NOMO-1 treated with DMSO at 0.1 percent for 48 hours (cell line): ENCODE results near the gene CERS6.

Experiments
- DNase-seq: peaks from one replicate; lab custom pipeline; 2025; ENCODE audit not compliant: unreplicated experiment; lab: John Stamatoyannopoulos, UW

The CERS6 gene

DNA sequence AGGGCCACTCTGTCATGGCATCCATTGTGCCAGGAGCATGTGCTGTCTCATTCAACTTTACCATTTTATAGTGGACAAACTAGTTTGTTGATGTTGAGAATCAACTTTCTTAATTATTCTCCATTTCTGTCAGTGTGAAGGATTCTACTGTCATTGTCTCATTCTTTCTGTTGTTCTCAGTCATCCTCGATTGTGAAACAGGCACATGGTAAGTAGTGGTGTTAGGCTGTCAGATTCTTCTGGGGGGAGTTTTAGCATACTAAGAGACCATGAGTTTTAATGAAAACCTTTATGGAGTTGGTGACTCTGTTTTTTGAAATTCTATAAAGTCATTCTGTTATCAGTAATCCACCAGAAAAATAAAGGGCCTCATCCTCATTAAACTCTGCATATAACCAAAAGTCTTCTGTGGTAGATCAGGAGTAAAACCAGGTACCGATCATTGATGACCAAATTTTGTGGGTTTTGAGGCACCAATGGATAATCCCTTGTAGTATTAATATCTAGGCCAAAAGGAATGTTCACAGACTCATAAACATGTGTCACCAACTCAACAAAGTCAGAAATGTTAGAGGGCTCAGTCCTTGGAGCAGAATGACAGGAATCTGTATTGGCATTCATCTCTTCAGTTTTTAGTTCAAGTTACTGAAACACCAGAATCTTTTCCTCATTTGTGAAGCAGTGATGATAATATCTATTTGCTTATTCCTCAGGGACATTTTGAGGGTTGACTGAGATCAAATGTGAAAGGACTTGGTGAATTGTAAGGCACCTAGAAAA lies 73.2 kb downstream of the CERS6 start:
- DNase-seq: peak; percentile 25

DNA sequence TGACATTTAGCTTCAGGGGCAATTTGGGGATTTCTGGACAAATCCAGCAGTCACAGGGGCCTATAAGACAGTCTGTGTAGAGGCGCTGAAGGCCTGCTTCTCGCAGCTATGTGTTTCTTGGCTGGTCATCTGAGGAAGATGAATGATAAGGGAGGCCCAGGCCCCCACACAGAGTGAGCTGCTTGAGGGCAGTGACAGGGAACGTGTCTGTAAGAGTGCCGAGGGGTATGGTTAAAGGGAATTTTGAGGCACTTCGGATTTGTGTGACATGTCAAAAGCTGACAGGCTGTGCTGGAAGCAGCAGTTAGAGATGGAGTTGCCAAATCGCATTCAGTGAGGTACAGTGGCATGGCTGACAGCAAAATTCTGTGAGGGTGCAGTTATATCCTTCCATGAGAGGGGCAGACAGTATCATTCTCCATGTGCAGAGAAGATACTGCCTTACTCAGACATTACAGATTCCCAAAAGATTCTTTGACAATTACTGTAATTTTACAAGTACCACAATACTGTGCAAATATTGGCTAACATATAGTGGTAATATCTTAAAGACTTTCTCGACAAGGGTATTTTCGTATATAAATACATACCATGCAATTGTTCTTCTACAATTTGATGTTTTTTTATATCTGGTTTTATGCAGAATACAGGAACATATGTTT lies 74.0 kb downstream of the CERS6 start:
- DNase-seq: no peak

DNA sequence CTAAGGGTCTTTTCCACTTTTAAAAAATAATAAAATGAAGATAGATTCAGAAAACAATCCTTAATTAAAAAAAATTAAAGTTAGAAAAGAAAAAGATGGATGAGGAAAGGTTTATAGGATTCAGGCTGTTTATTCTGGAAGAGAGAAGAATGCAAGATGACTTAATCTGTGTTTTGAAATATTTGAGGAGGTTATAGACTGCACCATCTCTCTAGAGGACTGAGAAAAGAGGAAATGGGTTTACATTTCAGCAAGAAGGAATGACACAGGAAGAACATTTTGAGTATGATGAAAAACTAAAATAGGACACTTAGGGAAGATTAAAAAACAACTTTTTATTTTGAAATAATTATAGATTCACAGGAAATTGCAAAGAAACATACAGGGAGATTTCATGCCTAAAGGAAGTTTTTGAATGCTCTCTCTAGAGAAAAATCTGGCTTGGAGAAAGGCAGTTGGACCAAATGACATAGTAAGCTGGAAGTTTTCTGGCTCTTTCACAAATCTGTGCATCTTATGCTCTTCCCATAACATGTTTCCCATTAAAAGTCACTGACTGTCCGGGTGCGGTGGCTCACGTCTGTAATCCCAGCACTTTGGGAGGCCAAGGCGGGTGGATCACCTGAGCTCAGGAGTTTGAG lies 75.0 kb downstream of the CERS6 start:
- DNase-seq: peak; percentile 77

DNA sequence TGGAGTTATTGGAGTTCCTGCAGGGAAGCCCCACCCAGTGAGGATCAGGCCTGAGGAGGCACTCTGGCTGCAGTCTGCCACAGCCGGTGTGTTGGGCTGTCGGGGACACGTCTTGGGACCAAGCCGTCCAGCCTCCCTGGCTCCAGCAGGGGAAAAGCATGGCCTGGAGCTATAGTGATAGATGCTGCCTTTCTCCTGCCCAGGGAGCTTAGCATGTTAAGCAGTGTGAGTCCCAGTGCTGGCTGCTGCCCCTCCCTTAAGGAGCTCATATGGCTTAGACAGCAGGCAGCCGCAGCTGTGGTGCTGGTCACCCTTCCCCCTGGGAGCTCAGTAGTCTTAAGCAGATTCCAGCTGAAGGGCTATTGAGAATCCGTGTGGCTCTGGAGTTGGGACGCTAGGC lies 78.9 kb downstream of the CERS6 start:
- no peak for DNase-seq

DNA sequence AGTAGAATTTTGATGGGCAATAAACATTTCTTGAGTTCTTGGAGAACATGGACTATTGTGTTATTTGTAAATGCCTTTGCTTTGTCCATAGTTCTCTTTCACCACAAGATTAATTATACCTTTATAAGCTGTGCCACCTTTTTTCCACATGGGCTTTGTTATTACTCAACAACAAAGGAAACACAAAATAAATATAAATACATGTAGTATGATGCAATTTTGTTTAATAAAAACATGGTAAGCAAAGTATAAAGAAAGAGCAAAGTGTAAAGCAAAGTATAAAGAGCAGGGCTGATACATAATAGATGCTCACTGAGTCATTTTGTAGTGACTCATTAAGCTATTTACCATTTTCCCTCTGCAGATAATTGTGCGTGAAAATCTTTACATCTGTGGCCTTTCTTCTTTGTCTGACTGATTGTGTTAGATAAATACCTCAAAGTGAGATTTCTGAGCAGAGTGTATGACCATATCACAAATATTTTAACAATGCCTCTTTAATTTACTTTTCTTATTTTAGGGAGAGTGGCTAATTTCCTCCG lies 80.9 kb downstream of the CERS6 start:
- DNase-seq: no peak

DNA sequence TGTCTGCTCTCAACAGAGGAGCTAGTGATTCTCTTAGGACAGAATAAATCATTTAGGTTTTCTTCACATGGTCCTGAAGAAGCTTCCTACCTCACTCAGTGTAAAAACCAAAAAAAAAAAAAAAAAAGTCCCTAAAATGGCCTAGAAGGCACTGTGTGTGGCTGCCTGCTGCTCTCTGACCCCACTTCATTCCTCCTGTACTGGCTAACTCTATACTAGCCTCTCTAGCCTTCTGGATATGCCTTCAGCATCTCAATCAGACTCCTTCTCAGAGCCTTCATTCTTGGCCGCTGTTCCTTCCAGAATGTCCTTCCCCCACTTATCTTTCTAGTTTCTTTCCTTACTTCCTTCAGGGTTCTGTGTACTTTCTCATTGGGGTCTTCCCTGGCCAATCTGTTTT lies 82.1 kb downstream of the CERS6 start:
- no peak for DNase-seq

DNA sequence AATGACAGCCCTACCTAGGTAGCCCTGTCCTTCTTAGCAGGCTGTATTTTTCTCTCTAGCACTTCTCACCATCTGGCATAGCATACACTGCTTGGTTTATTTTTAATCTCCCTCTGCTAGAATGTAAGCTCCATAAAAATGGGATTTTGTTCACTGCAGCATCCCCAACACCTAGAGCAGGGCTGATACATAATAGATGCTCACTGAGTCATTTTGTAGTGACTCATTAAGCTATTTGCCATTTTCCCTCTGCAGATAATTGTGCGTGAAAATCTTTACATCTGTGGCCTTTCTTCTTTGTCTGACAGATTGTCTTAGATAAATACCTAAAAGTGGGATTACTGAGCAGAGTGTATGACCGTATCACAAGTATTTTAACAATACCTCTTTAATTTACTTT lies 82.5 kb downstream of the CERS6 start:
- no peak for DNase-seq

DNA sequence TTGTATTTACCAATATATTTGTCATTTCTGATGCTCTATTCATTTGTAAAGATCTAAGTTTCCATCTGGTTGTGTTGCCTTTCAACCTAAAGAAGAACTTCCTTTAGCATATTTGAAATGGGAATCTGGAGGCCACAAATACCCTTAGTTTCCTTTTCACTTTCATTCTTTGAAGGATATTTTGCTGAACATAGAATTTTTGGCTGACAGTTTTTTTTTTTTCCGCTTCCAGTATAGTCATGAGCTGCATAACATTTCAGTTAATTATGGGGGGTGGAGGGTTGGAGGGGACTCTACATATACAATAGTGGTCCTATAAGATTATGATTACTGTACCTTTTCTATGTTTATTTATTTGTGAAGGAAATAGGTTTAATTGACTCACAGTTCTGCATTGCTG lies 83.9 kb downstream of the CERS6 start:
- no peak for DNase-seq

DNA sequence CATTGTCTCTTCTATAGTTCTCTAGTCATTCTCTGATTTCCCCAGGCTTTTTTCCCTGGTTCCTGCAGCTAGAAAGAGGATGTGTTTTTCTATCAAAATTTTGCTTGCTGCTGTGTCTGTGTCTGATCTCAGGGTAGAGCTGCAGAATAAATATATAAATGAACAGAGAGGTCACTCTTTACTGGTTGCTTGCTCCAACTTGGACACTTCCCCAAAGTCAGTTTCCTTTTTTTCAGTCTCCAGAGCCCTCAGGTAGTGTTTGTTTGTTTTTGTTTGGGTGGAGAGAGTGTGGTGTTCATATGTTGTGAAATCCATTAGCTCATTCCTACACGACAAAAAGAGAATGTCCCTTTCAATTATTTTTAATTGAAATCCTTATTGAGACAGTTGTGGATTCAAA lies 85.8 kb downstream of the CERS6 start:
- no peak for DNase-seq

DNA sequence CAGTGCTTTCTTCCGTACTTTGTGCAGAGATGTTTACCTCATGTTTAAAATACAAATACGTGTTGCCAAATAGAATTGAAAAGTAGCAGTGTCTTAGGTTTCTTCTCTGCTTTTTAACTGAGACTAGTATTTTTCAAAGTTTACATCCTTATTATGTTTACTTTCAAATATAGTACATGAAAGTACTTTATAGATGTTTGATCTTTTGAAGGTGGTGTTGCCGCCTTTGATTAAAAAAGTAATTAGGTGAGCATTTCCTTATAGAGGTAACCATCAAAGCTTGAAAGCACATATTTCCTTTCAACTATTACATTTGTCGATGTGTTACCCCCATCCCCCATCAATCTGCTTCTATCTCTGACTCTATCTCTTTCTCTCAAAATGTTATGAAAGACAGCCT lies 87.0 kb downstream of the CERS6 start:
- no peak for DNase-seq

DNA sequence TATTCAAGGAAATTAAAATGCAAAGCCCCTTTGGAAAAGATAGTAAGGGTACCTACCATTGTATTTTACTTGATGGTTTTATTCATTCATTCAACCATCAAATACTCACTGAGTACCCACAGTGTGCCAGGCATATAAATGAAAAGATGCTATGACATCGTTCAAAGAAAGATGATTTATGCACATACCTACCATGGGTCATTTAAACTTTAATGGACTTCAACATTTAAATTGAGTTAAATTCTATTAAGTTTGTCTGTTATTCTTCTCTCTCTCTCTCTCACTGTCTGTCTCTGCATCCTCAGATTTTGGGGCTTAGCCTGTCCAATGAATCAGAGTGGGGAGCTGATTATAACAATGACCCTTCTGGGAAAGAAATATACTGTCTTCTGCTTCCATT lies 87.9 kb downstream of the CERS6 start:
- no peak for DNase-seq

DNA sequence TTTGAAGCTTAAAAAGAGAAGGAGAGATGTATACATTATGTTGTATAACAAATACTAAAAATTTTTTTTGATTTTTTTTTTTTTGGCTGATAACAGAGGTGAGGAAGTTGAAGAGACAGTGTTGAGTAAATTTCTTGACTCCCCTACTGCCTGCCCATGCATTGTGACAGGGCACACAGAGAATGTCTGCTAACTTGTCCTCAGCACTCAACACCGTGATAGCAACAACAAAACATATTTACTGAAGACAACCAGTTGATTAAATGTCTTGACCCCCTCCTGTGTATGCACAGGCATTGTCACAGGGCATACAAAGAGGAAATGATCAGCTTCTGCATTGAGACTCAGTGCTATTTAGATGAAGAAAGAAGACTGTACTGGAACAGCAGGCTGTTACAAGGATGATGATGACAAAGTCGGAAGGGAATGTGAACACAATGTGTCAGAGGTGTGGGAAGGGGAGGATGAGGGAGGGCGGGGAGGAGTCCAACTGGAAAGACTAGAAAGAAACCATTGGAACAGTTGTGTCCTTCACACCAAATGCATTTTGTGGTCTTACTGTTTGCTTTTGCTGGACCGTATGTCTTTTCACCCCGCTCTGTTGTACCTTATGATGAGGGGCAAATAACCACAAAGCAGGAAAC lies 89.5 kb downstream of the CERS6 start:
- DNase-seq: peak; percentile 4

DNA sequence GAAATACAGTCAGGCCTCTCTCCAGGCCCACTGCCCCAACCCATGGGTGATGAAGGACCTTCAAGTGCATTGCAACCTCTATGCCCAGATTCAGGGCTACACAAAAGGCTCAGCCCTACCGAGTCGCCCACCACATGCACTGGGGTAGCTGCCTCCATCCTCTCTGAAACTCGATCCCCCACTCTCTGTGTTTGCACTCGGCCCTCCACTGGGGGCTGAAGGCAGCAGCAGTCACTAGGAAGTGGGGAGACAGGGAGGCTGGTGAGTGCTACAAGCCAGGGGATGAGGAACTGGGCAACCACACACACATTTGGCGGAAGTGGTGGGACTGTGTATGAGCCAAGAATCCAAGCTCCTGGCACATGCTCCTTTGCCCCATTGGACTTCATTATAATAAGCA lies 94.6 kb downstream of the CERS6 start:
- no peak for DNase-seq

DNA sequence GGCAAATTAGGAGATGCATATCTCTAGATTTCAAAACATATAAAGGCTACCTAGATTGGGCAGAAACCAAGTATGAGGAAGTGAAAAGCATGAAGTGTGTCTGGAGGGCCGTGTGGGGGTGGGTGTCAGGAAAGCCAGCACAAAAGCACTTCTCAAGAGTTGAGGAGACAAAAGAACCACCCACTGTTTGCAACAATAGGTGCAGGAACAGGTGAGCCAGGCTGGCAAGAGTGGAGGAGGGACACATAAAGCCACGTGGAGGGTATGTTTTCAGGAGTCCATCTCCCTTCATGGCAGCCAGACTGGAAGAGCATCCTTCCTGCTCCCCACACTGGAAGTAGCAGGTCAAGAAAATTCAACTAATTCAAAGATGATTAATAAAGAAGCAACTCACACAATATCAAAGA lies 96.4 kb downstream of the CERS6 start:
- peak; percentile 61 for DNase-seq

DNA sequence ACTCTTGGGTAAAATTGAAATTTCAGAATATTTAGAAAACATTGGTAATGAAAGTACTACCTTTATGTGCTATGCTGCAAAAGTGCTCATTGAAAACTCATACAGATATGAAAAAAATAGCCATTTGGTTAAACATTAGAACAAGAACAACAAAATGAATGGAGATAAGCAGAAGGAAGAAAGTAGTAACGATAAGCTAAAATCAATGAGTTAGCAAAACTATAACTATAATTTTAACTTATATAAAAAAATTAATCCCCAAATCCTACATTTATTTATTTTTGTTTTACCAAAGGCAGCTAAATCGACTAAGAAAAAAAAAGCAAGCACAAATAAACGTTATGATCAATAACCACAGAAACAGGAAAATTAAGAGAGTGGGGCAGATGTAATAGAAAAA lies 99.2 kb downstream of the CERS6 start:
- no peak for DNase-seq

DNA sequence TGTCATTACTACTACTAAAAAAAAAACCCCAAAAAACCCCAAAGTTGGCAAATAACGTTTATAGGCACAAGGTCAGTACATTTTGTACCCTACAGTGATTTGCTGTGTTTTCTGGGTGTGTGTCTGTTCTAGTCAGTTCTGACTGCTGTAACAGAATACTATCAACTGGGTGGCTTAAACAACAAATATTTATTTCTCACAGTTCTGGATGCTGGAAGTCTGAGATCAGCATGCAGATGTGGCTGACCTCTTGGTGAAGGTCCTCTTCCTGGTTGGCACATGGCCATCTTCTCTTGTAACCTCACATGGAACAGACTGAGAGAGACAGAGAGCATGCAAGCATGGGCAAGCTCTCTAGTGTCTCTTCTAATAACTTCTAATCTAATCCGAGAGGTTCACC lies 103.1 kb downstream of the CERS6 start:
- DNase-seq: no peak

DNA sequence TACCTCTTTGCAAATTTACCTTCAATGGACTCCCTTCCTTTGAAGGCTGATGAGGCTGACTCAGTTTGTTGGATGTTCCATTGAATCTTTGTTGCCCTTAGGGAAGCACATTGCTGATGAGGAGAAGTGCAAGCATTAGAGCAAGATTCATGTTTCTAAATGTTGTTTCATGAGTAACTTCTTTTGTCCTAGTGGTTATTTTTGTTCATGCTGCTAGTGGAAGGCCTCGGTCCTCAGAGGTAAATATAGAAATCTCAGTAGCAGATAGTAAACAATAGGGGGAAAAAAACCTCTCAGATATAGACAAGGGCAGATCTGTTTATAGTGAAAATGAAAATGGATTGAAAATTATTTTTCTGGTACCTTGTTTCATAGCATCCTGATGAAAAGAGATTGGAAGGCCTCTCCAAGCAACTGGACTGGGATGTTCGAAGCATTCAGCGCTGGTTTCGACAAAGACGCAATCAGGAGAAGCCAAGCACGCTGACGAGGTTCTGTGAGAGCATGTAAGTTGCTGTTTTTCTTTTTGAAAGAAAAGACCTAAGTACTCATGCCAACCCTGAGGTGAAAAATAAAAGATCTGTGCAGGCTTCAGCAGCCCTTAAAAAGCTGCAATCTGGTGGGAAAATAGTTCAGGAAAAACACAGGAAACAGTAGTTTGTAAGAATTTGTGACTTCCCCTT lies 104.9 kb downstream of the CERS6 start:
- no peak for DNase-seq

DNA sequence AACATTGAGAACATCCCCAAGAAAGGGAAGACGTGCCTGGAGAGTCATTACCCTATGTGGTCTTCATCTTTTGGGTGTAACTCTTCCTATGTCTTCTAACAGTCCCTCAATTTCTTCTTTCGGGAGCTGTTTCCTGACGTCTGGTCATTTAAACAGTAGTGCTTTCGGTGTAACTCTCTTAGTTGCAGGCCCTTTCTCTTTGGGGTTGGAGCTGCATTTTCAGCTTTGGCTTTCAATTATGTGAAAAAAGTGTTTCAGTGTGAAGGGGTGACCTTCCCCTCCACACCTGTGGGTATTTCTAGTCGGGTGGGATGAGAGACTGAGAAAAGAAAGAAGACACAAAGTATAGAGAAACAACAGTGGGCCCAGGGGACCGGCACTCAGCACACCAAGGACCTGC lies 105.9 kb downstream of the CERS6 start:
- DNase-seq: no peak

DNA sequence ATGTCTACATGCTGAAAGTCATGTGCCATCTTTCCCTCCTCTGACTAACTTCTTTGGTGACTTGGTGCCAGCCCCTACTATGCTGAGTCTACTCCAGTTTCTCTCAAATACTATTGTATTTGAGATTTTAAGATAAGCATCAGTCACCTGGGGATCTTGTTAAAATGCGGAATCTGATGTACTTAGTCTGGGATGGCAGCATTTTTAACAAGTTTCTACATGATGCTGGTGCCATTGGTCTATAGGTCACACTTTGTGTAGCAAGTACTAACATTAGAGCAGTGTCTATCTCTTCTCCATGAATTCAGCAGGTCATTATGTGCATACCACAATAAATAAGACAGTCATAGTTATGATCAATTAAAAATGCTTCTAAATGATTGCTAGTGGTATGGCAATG lies 106.9 kb downstream of the CERS6 start:
- DNase-seq: no peak

DNA sequence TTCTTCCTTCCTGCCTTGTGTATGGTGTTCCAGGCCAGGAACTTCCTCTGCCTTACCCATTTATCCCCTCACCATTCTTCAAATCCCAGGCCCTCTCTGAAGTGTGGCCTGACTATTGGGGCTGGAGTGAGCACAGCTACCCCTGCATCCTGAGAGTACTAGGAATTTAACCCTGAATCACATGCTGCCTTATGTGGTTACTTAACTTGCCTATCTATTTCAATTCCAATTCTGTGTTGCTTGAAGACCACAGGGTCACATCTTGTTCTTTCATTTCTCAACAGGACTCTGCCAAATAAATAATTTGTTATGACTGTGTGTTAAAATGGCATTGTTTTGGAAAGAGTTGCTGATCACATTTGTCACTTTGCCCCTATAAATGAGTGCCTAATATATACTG lies 108.6 kb downstream of the CERS6 start:
- DNase-seq: no peak

DNA sequence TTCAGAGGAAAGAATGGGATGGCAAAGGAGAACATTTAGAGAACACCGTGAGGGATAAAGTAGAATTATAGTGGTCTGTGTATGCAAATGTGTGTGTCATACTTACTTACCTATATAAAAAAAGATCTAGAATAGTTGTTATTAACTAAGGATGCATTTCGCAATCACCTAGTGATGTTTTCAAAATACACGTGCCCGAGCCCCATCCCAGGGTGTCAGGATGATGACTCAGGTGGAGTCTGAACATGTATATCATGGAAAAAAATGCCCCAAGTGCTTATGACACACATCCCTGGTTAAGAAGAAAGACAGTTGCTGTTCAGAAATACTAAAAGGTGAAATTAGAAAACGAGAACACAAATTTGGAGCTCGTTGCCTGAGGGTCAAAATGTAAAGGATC lies 109.0 kb downstream of the CERS6 start:
- no peak for DNase-seq
